WTC11 (cell line): ENCODE results near the gene KDM1B.

ENCODE experiments used
- ETV6 ChIP-seq: sonication (generic); formaldehyde crosslinking; IDR thresholded peaks from 2 replicates; pipeline ENCODE4 v1.8.1; 2022; ENCODE audit warnings: mild to moderate bottlenecking, missing genetic modification reagents
- TF ChIP-seq, protein P1 (sequence below): sonication (generic); formaldehyde crosslinking; conservative IDR thresholded peaks from 2 replicates; pipeline ENCODE4 v1.8.1; 2022; ENCODE audit warnings: mild to moderate bottlenecking, missing genetic modification reagents
- TF ChIP-seq, protein P2 (sequence below): fragments of 200-600 bp; IDR thresholded peaks from 2 replicates; pipeline ENCODE4 v1.8.0; 2022; ENCODE audit warnings: antibody characterized with exemption

DNA sequence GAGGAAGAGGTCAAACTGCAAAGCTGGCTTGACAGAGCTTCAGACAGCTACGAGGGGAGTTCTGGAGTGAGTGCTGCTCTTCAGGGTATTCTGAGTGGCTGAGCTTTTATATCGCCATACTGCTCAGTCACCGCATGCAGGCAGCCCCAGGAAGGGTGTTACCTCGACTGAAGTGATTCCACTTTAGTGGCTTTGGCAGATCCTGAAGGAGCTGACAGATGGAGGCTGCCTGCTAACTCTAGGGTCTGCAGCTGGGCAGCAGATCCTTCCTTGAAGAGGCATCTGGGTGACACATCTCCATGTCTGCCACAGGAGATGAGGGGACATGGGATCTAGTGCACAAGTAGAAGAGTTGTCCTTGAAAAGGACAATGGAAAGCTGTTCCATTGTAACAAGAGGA is 112.8 kb downstream of the KDM1B start:
- TF ChIP-seq, protein P1, sequence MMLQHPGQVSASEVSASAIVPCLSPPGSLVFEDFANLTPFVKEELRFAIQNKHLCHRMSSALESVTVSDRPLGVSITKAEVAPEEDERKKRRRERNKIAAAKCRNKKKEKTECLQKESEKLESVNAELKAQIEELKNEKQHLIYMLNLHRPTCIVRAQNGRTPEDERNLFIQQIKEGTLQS, result no peak
- TF ChIP-seq ETV6 (CRISPR knock-in tag), result no peak
- TF ChIP-seq, protein P2, sequence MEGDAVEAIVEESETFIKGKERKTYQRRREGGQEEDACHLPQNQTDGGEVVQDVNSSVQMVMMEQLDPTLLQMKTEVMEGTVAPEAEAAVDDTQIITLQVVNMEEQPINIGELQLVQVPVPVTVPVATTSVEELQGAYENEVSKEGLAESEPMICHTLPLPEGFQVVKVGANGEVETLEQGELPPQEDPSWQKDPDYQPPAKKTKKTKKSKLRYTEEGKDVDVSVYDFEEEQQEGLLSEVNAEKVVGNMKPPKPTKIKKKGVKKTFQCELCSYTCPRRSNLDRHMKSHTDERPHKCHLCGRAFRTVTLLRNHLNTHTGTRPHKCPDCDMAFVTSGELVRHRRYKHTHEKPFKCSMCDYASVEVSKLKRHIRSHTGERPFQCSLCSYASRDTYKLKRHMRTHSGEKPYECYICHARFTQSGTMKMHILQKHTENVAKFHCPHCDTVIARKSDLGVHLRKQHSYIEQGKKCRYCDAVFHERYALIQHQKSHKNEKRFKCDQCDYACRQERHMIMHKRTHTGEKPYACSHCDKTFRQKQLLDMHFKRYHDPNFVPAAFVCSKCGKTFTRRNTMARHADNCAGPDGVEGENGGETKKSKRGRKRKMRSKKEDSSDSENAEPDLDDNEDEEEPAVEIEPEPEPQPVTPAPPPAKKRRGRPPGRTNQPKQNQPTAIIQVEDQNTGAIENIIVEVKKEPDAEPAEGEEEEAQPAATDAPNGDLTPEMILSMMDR, result no peak
